K562 (cell line): Measurements from ENCODE around the gene NUDT14. TPM values are rescaled to one million over a fixed set of nuclear protein-coding genes. Genes with fewer than 3 reads are reported as not detected.
A peak's percentile ranks its signal among the peaks of the same experiment; 100 is the strongest.

Experiments used
- ATF7 ChIP-seq: fragments of 450-650 bp; IDR thresholded peaks from 2 replicates; pipeline ENCODE4 v1.7.1; 2014; ENCODE audit warnings: mild to moderate bottlenecking, moderate library complexity
- EGR1 ChIP-seq: fragments of 450-650 bp; conservative IDR thresholded peaks from 2 replicates; pipeline ENCODE4 v1.6.1; 2017; ENCODE audit warnings: mild to moderate bottlenecking
- ELF1 ChIP-seq: fragments of 200-800 bp; sonication (Bioruptor generic); IDR thresholded peaks from 2 replicates; pipeline ENCODE4 v1.6.1; 2016; ENCODE audit warnings: missing genetic modification characterization, missing compliant biosample characterization
- ELF2 ChIP-seq: fragments of 250-450 bp; sonication (Bioruptor Pico); IDR thresholded peaks from 2 replicates; pipeline ENCODE4 v1.5.0; 2021; ENCODE audit warnings: mild to moderate bottlenecking
- HCFC1 ChIP-seq: IDR thresholded peaks from 2 replicates; pipeline ENCODE4 v1.6.1; 2012; ENCODE audit warnings: low read depth, low read length, improper control_type of control experiment
- HDAC1 ChIP-seq, 2 experiments: fragments of 450-650 bp; IDR thresholded peaks; 2 replicates each; pipeline ENCODE4 v1.6.1; 2016 to 2017; ENCODE audit warnings: inconsistent platforms in 1 of 2, mild to moderate bottlenecking in 1 of 2, moderate library complexity in 1 of 2
- RFX7 ChIP-seq: fragments of 250-450 bp; sonication (Bioruptor Pico); IDR thresholded peaks from 2 replicates; pipeline ENCODE4 v1.5.1; 2021; ENCODE audit warnings: mild to moderate bottlenecking
- SLC30A9 ChIP-seq: fragments of 250-450 bp; sonication (Bioruptor Pico); IDR thresholded peaks from 2 replicates; pipeline ENCODE4 v1.8.0; 2022; ENCODE audit warnings: mild to moderate bottlenecking, moderate library complexity
- TOE1 ChIP-seq, 2 experiments: fragments of 450-650 bp in 1 of 2; sonication (generic) in 1 of 2; formaldehyde crosslinking in 1 of 2; IDR thresholded peaks; 2 replicates each; pipeline versions ENCODE4 v1.7.1 to v1.8.0; 2016 to 2022; ENCODE audit warnings: borderline replicate concordance in 2 of 2, mild to moderate bottlenecking in 2 of 2, antibody characterized with exemption in 1 of 2, inconsistent platforms in 1 of 2, low read depth in 1 of 2, missing genetic modification reagents in 1 of 2, moderate library complexity in 1 of 2
- ZKSCAN8 ChIP-seq: fragments of 200-800 bp; sonication (Bioruptor generic); IDR thresholded peaks from 2 replicates; pipeline ENCODE4 v1.6.1; 2016; ENCODE audit warnings: missing genetic modification characterization, missing compliant biosample characterization
- ZNF124 ChIP-seq: sonication (generic); formaldehyde crosslinking; IDR thresholded peaks from 2 replicates; pipeline ENCODE4 v1.8.1; 2022; ENCODE audit warnings: missing genetic modification reagents
- ZNF408 ChIP-seq: fragments of 250-450 bp; sonication (Bioruptor Pico); IDR thresholded peaks from 2 replicates; pipeline ENCODE4 v1.4.0; 2020; ENCODE audit warnings: low read depth, mild to moderate bottlenecking, moderate library complexity
- ZNF785 ChIP-seq: fragments of 250-450 bp; sonication (Bioruptor Pico); IDR thresholded peaks from 2 replicates; pipeline ENCODE4 v1.4.0; 2020; ENCODE audit warnings: mild to moderate bottlenecking
- polyA plus RNA-seq, 8 experiments: library from polyadenylated mRNA; depleted of rRNA in 4 of 8; stranded (reverse) in 5 of 8; unstranded in 3 of 8; fragments of >200 nt; fragmentation: Nextera tagmentation in 2 of 8; fragmentation: Illumina TruSeq in 1 of 8; extraction: Ambion mirVana in 2 of 8; extraction: Trizol in 1 of 8; gene quantifications; 2 replicates each; pipeline versions ENCODE4 v1.2.1 to v1.2.3, GENCODE V29; 2011 to 2014; ENCODE audit warnings: inconsistent platforms in 1 of 8, missing spikeins in 1 of 8
- total RNA-seq, 7 experiments: library from RNA; depleted of rRNA in 6 of 7; stranded (reverse); fragments of >200 nt in 6 of 7; fragmentation: Illumina TruSeq in 2 of 7; extraction: Trizol in 2 of 7; gene quantifications; 2 replicates each; pipeline versions ENCODE4 v1.2.1 to v1.2.3, GENCODE V29; 2011 to 2021; ENCODE audit warnings: low replicate concordance in 1 of 7
- TF ChIP-seq, protein P1 (sequence below): sonication (generic); formaldehyde crosslinking; IDR thresholded peaks from 2 replicates; pipeline ENCODE4 v1.8.0; 2023; ENCODE audit warnings: missing genetic modification reagents, mild to moderate bottlenecking, borderline replicate concordance
- TF ChIP-seq, protein P2 (sequence below): IDR thresholded peaks from 2 replicates; pipeline ENCODE4 v1.6.1; 2014; ENCODE audit warnings: antibody characterized with exemption
- TF ChIP-seq, protein P3 (sequence below): fragments of 250-450 bp; sonication (Bioruptor Pico); IDR thresholded peaks from 2 replicates; pipeline ENCODE4 v1.4.0; 2020; ENCODE audit warnings: borderline replicate concordance
- TF ChIP-seq, protein P4 (sequence below), 3 experiments: fragments of 200-800 bp in 1 of 3; sonication (Bioruptor generic) in 1 of 3; sonication (generic) in 1 of 3; formaldehyde crosslinking in 1 of 3; IDR thresholded peaks; 2 replicates each; pipeline versions ENCODE4 v1.6.1 to v1.8.0; 2016 to 2022; ENCODE audit warnings: mild to moderate bottlenecking in 2 of 3, missing compliant biosample characterization in 2 of 3, missing genetic modification characterization in 2 of 3, missing genetic modification reagents in 1 of 3

NUDT14 gene
- total and polyA plus RNA-seq, 9 of the 15 experiments (the other 6 are each of a cell fraction or from before 2014, with no cell fraction given): 0.14 to 16.3 (median 8.2) TPM

DNA sequence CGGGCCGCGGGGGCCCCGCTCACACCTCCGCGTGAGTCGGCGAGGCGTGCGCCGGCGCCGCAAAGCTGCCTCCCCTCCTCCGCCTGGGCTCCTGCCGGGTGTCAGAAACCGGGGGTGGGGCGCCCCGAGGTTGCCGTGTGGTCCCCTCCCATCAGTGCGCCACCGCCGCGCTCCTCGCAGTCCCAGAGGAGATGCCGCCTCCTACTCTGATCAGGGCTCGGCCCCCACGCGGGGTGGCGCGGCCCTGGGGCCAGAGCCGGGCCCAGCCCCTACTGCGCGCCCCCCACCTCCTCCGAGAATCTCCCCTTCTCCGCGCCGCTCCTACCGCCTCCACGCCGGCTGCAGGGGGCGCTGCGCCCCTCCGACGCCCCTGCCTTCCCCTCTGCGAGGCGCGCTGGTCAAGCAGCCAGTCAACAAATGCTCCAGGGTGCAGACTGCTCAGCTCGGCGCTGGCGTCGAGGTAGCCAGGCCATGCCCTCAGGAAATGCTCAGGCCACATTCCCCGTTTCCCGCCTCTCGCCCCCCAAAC is 12.1 kb downstream of the NUDT14 start (continued):
- TF ChIP-seq, protein P1, sequence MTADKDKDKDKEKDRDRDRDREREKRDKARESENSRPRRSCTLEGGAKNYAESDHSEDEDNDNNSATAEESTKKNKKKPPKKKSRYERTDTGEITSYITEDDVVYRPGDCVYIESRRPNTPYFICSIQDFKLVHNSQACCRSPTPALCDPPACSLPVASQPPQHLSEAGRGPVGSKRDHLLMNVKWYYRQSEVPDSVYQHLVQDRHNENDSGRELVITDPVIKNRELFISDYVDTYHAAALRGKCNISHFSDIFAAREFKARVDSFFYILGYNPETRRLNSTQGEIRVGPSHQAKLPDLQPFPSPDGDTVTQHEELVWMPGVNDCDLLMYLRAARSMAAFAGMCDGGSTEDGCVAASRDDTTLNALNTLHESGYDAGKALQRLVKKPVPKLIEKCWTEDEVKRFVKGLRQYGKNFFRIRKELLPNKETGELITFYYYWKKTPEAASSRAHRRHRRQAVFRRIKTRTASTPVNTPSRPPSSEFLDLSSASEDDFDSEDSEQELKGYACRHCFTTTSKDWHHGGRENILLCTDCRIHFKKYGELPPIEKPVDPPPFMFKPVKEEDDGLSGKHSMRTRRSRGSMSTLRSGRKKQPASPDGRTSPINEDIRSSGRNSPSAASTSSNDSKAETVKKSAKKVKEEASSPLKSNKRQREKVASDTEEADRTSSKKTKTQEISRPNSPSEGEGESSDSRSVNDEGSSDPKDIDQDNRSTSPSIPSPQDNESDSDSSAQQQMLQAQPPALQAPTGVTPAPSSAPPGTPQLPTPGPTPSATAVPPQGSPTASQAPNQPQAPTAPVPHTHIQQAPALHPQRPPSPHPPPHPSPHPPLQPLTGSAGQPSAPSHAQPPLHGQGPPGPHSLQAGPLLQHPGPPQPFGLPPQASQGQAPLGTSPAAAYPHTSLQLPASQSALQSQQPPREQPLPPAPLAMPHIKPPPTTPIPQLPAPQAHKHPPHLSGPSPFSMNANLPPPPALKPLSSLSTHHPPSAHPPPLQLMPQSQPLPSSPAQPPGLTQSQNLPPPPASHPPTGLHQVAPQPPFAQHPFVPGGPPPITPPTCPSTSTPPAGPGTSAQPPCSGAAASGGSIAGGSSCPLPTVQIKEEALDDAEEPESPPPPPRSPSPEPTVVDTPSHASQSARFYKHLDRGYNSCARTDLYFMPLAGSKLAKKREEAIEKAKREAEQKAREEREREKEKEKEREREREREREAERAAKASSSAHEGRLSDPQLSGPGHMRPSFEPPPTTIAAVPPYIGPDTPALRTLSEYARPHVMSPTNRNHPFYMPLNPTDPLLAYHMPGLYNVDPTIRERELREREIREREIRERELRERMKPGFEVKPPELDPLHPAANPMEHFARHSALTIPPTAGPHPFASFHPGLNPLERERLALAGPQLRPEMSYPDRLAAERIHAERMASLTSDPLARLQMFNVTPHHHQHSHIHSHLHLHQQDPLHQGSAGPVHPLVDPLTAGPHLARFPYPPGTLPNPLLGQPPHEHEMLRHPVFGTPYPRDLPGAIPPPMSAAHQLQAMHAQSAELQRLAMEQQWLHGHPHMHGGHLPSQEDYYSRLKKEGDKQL (CRISPR knock-in tag): no peak
- TF ChIP-seq ZNF124 (CRISPR knock-in tag): no peak
- no peak for TF ChIP-seq ZNF785 (CRISPR knock-in tag)
- TF ChIP-seq, protein P2, sequence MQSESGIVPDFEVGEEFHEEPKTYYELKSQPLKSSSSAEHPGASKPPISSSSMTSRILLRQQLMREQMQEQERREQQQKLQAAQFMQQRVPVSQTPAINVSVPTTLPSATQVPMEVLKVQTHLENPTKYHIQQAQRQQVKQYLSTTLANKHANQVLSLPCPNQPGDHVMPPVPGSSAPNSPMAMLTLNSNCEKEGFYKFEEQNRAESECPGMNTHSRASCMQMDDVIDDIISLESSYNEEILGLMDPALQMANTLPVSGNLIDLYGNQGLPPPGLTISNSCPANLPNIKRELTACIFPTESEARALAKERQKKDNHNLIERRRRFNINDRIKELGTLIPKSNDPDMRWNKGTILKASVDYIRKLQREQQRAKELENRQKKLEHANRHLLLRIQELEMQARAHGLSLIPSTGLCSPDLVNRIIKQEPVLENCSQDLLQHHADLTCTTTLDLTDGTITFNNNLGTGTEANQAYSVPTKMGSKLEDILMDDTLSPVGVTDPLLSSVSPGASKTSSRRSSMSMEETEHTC: no peak
- TF ChIP-seq ZKSCAN8 (CRISPR knock-in tag): no peak
- TF ChIP-seq TOE1 (IDR thresholded peaks at IDR 0.05; ENCODE audit: borderline replicate concordance): no peak
- no peak for TF ChIP-seq TOE1 (CRISPR knock-in tag; IDR thresholded peaks at IDR 0.05; ENCODE audit: borderline replicate concordance, low read depth)
- TF ChIP-seq ATF7: 0 out of 2 replicates have a peak, but pooled peaks have one; percentile 43
- TF ChIP-seq HCFC1: no peak
- TF ChIP-seq EGR1: peak; percentile 72
- no peak for TF ChIP-seq SLC30A9 (CRISPR knock-in tag)
- TF ChIP-seq, protein P3, sequence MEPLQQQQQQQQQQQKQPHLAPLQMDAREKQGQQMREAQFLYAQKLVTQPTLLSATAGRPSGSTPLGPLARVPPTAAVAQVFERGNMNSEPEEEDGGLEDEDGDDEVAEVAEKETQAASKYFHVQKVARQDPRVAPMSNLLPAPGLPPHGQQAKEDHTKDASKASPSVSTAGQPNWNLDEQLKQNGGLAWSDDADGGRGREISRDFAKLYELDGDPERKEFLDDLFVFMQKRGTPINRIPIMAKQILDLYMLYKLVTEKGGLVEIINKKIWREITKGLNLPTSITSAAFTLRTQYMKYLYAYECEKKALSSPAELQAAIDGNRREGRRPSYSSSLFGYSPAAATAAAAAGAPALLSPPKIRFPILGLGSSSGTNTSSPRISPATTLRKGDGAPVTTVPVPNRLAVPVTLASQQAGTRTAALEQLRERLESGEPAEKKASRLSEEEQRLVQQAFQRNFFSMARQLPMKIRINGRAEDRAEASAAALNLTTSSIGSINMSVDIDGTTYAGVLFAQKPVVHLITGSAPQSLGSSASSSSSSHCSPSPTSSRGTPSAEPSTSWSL (CRISPR knock-in tag): no peak
- no peak for TF ChIP-seq ELF2
- no peak for TF ChIP-seq RFX7
- TF ChIP-seq ELF1 (tag): no peak
- no peak for TF ChIP-seq ZNF408 (CRISPR knock-in tag)
- TF ChIP-seq HDAC1 (IDR thresholded peaks at IDR 0.05): peak in 1 of 2 experiments; percentile 43; a peak in 1 of 4 replicates
- TF ChIP-seq, protein P4, sequence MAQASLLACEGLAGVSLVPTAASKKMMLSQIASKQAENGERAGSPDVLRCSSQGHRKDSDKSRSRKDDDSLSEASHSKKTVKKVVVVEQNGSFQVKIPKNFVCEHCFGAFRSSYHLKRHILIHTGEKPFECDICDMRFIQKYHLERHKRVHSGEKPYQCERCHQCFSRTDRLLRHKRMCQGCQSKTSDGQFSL (CRISPR knock-in tag; IDR thresholded peaks at IDR 0.05): 0 out of 2 replicates have a peak, but pooled peaks have one; percentile 17
- TF ChIP-seq, protein P4 (tag; IDR thresholded peaks at IDR 0.05): no peak
